ENCODE data around the gene FBLN7.

Gene FBLN7

DNA sequence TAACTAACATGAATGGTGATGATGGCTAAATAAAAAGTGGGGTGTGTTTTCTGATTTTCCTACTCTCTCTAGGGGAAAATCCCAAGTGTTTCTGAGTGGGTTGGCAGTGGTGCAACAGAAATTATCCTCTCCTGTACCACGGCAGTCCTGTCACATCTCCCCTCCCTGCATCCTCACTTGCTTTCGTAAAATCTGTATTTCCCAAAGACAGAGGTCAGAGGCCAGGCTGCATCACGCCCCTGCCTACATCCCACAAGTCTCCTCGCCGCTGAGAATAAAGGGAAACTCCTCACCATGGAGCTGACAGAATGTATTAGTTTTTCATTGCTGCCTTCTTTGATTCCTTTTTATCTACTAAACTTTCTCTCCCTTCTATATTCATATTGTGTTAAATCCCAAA is 13.1 kb downstream of the FBLN7 start:
- Histone ChIP-seq H3K9me3 (ENCODE audit: insufficient read depth, low read depth, low read length) (no peaks in the 10 kb centered on the region), H3K9ac (ENCODE audit: low read depth, low read length) (no peak overlapping the region), H3K4me3 (ENCODE audit: low read length) (no peak overlapping the region), H3K27ac (ENCODE audit: low read depth, low read length) (no peak overlapping the region), H3K4me1 (ENCODE audit: insufficient read depth, low read length) (peaks cover 5% of the 10 kb centered on the region; the same call in 1 of the 2 replicates), H3K27me3 (ENCODE audit: insufficient read depth, low read length) (no peaks in the 10 kb centered on the region), H3K36me3 (ENCODE audit: insufficient read depth, low read length) (no peaks in the 10 kb centered on the region)
- 96% methylated on average over 5 of the region's 5 CpGs for WGBS

DNA sequence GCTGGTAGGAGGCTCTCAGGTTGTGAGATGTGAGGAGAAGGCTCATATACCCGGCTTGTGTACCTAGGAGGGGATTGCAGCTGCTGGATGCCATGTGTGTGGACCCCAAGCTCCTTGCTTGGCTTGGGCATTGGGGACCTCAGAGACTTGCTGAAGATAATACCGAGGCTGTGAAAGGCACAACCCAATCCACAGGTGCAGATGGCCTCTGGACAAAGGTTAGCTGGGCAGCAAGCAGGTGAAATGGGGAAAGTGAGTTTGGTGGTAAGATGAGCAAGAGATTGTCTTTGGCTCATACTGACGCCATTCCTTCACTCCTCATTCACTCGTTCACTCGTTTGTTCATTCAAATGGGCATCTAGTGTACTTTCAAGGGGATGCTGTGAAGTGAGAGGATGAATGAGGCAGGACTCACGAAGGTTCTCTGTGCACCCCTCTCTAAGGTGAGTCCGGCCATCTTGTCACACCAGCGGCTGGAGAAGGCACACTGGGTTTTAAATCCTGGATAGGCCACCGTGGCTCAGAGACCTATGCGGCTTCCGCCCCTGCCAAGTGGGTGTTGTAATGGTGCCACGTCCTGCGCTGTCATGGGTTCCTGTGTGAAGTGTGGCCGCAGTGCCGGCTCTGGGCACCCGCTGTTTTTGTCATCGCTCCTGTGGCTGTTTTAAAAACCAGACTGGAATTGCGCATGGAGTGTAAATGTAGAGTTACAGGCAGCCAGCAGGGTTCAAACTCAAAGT is 13.7 kb downstream of the FBLN7 start:
- H3K9ac ChIP-seq (ENCODE audit: low read depth, low read length): no peak overlapping the region
- no peaks in the 10 kb centered on the region for H3K36me3 ChIP-seq (ENCODE audit: insufficient read depth, low read length)
- no peaks in the 10 kb centered on the region for H3K27me3 ChIP-seq (ENCODE audit: insufficient read depth, low read length)
- H3K27ac ChIP-seq (ENCODE audit: low read depth, low read length): no peak overlapping the region
- no peak overlapping the region for H3K4me3 ChIP-seq (ENCODE audit: low read length)
- no peaks in the 10 kb centered on the region for H3K9me3 ChIP-seq (ENCODE audit: insufficient read depth, low read depth, low read length)
- H3K4me1 ChIP-seq (ENCODE audit: insufficient read depth, low read length): peaks cover 5% of the 10 kb centered on the region; the same call in 1 of the 2 replicates
- 93% methylated on average over 18 of the region's 18 CpGs for WGBS

DNA sequence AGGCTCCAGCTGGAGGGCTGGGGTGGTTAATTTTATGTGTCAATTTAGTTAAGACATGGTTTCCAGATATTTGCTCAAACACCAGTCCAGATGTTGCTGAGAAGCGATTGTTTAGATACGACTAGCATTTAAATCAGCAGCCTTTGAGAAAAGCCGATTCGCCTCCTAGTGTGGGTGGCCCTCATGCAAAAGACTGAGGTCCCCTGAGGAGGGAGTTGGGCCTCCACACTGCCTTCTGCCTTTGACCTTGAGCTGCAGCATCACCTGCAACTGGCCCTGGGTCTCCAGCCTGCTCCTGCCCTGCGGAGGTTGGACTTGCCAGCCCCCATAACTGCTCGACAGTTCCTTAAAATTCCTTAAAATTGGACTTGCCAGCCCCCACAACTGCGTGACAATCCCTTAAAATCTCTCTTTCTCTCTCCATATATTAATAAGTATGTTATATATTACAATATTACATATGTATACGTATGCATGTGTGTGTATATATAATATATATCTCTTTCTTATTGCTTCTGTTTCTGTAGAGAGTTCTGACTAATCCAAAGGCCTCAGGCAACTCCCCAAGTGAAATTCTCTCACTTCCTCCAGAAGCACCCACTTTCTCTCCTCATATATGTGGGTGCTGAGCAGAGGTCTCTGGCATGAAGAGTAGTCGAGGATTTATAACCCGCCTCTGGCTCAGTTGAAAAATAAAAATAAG is 14.4 kb downstream of the FBLN7 start:
- H3K4me3 ChIP-seq (ENCODE audit: low read length): no peak overlapping the region
- no peak overlapping the region for H3K27ac ChIP-seq (ENCODE audit: low read depth, low read length)
- H3K9ac ChIP-seq (ENCODE audit: low read depth, low read length): no peak overlapping the region
- H3K27me3 ChIP-seq (ENCODE audit: insufficient read depth, low read length): no peaks in the 10 kb centered on the region
- WGBS: 93% methylated on average over 8 of the region's 10 CpGs
- peaks cover 5% of the 10 kb centered on the region; the same call in 1 of the 2 replicates for H3K4me1 ChIP-seq (ENCODE audit: insufficient read depth, low read length)
- H3K9me3 ChIP-seq (ENCODE audit: insufficient read depth, low read depth, low read length): no peaks in the 10 kb centered on the region
- H3K36me3 ChIP-seq (ENCODE audit: insufficient read depth, low read length): no peaks in the 10 kb centered on the region

DNA sequence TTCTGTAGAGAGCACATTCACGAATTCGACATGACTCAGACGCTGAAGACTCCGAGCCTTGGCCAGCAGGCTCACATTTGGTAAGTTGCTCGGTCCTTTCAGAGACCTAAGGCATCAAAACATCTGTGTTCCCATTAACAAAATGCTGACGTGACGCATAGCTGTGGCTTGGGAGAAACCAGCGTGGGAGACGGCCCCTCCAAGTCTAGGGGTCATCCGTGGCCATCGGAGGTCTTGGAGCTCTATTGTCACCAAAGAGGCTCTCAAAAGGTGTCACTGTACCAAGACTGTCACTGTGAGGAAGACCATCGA is 14.9 kb downstream of the FBLN7 start:
- H3K4me3 ChIP-seq (ENCODE audit: low read length): no peak overlapping the region
- no peaks in the 10 kb centered on the region for H3K9me3 ChIP-seq (ENCODE audit: insufficient read depth, low read depth, low read length)
- H3K27me3 ChIP-seq (ENCODE audit: insufficient read depth, low read length): no peaks in the 10 kb centered on the region
- H3K36me3 ChIP-seq (ENCODE audit: insufficient read depth, low read length): no peaks in the 10 kb centered on the region
- no peak overlapping the region for H3K9ac ChIP-seq (ENCODE audit: low read depth, low read length)
- no peak overlapping the region for H3K27ac ChIP-seq (ENCODE audit: low read depth, low read length)
- peaks cover 5% of the 10 kb centered on the region; the same call in 1 of the 2 replicates for H3K4me1 ChIP-seq (ENCODE audit: insufficient read depth, low read length)
- WGBS: 96% methylated on average over 12 of the region's 12 CpGs

DNA sequence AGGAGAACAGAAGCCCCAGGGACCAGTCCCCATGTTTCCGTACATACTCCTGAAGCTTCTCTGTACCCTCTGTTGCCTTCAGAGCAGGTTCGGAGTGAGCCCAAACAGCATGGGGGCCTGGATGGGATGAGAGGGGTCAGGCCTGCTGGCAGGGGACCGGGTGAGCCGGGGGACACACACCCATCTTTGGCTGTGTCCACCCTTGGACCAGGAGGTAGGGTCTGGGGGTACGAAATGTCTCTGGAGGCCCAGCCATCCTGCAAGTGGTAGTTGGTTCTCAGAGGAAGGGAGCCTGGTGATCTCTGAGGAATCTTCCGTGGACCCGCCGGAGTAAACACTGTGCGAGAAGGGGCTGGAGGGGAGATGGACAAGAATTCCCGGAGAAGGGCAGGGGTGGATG is 15.3 kb downstream of the FBLN7 start:
- 95% methylated on average over 10 of the region's 10 CpGs for WGBS
- H3K9ac ChIP-seq (ENCODE audit: low read depth, low read length): no peak overlapping the region
- H3K9me3 ChIP-seq (ENCODE audit: insufficient read depth, low read depth, low read length): no peaks in the 10 kb centered on the region

DNA sequence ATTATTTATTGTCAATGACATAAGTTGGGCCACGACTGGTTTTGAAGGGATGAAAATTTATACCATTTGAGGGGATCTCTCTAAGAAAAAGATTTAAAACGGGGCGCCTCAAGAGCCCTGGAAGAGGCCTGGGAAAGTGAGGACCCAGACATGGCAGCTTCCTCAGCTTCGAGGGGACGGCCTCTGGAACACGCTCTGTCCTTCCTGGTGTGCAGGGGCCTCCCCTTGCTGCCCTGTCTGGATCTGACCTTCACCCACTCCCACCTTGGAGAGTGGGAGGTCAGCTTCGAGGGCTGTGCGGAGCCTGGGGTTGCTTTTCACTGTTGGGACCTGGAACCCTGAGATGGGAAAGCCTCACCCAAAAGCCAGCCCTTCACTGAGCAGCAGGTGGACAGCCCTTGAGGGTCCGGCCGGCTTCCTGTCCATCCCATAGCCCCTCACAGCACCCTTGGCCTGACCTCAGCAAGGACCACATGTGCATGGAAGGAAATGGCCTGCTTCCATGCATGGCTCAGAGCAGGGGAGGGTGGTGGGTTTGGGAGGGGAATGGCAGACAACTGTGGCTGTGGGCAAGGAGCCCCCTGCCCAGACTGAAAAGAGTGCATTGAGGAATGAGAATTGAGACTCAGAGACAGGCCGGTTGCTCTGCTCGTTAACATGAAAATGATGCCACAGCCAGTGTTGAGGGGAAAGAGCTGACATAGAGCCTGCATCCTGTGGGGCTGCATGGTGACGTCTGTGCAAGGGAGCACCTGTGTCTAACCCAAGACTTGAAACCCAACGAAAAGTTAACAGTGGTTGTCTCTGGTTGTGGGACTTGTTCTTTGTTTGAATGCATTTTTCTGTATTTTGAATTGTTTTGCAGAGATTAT is 16.3 kb downstream of the FBLN7 start:
- 81% methylated on average over 14 of the region's 14 CpGs for WGBS
- H3K4me3 ChIP-seq (ENCODE audit: low read length): no peak overlapping the region
- H3K27me3 ChIP-seq (ENCODE audit: insufficient read depth, low read length): no peaks in the 10 kb centered on the region
- H3K36me3 ChIP-seq (ENCODE audit: insufficient read depth, low read length): no peaks in the 10 kb centered on the region
- no peak overlapping the region for H3K9ac ChIP-seq (ENCODE audit: low read depth, low read length)
- H3K9me3 ChIP-seq (ENCODE audit: insufficient read depth, low read depth, low read length): no peaks in the 10 kb centered on the region
- peaks cover 5% of the 10 kb centered on the region; the same call in 1 of the 2 replicates for H3K4me1 ChIP-seq (ENCODE audit: insufficient read depth, low read length)
- H3K27ac ChIP-seq (ENCODE audit: low read depth, low read length): no peak overlapping the region

More for the DNA sequence above, 15.3 kb downstream of the FBLN7 start:
- Histone ChIP-seq H3K4me1 (ENCODE audit: insufficient read depth, low read length) (peaks cover 5% of the 10 kb centered on the region; the same call in 1 of the 2 replicates), H3K27me3 (ENCODE audit: insufficient read depth, low read length) (no peaks in the 10 kb centered on the region), H3K4me3 (ENCODE audit: low read length) (no peak overlapping the region), H3K27ac (ENCODE audit: low read depth, low read length) (no peak overlapping the region), H3K36me3 (ENCODE audit: insufficient read depth, low read length) (no peaks in the 10 kb centered on the region)

DNA sequence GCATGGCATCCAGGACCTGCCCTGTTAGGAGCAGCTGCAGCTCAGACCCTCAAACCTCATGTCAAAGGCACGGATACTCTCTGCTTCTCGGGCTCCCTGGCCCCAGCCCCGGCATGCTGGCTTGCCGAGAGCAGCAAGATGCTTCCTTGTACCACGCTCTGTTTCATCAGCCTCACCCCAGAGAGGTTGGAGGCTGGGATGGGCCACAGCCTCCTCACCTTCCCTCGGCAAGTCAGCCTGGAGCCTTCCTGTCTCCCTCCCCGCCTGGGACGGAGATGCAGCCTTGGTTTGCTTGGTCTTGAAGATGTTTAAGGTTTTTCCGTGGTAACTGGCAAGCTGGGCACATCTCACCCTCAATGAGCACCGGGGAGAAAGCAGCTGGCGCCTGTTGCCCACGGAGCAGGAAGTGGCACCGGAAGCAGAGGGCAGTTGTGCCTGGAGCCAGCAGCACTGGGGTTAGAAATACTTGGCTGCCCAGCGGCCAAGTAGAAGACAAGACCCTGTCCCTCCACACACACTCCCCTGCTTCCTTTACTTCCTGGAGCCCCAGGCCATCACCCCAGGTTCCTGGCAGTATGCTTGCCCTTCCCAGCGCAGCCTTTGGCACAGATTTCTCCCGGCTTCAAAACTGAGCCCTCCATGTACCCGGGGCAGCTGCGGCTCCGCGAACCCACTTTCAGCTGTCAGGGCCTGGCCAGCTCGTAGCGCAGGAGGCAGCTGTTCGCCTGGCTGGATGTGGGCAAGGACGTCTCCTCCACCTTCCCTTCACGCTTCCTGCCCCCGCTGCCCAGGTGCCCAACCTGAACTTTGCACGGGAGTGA is 17.4 kb downstream of the FBLN7 start:
- no peaks in the 10 kb centered on the region for H3K9me3 ChIP-seq (ENCODE audit: insufficient read depth, low read depth, low read length)
- no peaks in the 10 kb centered on the region for H3K27me3 ChIP-seq (ENCODE audit: insufficient read depth, low read length)
- H3K27ac ChIP-seq (ENCODE audit: low read depth, low read length): no peak overlapping the region
- peaks cover 5% of the 10 kb centered on the region; the same call in 1 of the 2 replicates for H3K4me1 ChIP-seq (ENCODE audit: insufficient read depth, low read length)
- no peaks in the 10 kb centered on the region for H3K36me3 ChIP-seq (ENCODE audit: insufficient read depth, low read length)
- 92% methylated on average over 27 of the region's 27 CpGs for WGBS
- no peak overlapping the region for H3K4me3 ChIP-seq (ENCODE audit: low read length)
- no peak overlapping the region for H3K9ac ChIP-seq (ENCODE audit: low read depth, low read length)

DNA sequence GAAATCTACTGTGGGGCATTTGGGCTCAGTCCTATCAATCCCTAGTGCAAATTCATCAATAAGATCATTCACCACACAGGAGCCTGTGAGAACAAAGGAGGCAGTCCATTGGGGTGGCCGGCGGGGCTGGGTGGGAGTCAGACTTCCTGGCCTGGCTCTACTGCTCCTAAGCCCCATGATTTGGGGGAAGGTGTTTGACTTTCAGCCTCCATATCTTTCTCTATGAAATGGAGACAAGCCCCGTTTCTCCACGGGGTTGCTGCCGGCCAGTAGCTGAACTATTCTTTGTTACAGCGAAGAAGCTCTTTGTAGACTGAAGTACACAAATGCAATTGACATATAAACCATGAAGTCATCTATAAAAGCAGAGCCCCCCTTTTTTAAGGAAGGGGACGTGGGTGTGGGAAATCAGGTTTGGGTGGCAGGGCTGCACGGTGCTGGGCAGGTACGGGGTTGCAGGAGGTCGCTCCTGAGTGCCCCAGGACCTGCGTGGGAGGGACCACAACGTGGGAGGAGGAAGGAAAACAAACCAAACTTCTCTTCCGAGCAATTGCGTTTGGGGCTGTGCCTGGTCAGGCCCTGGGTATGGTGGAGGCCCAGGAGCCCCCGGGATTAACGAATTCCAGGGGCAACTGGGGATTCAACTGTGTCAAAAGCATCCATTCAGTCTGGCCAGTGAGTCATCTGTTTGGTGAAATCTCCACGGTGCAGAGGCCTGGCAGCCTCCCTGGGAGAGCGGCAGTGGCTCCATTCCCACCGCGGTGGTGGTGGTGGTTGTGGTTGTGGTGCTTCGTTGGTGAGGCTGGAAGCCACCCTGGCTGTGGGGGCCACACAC is 18.2 kb downstream of the FBLN7 start:
- Histone ChIP-seq H3K9ac (ENCODE audit: low read depth, low read length) (no peak overlapping the region), H3K27ac (ENCODE audit: low read depth, low read length) (no peak overlapping the region), H3K36me3 (ENCODE audit: insufficient read depth, low read length) (no peaks in the 10 kb centered on the region), H3K27me3 (ENCODE audit: insufficient read depth, low read length) (no peaks in the 10 kb centered on the region), H3K9me3 (ENCODE audit: insufficient read depth, low read depth, low read length) (no peaks in the 10 kb centered on the region), H3K4me3 (ENCODE audit: low read length) (no peak overlapping the region), H3K4me1 (ENCODE audit: insufficient read depth, low read length) (peaks cover 5% of the 10 kb centered on the region; the same call in 1 of the 2 replicates)
- 84% methylated on average over 20 of the region's 21 CpGs for WGBS

DNA sequence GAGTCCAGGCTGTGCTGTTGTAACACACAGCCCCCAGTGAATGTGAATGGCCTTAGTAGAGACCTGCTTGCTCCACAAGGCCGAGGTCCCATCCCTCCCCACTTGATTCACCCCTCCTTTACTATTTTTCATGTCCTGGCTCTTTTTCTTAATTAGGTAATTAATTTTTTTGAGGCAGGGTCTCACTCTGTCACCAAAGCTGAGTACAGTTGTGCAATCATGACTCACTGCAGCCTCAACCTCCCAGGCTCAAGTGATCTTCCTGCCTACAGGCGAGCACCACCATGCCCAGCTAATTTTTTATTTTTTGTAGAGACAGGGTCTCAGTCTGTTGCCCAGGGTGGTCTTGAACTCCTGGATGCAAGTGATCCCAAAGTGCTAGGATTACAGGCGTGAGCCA is 19.3 kb downstream of the FBLN7 start:
- H3K4me3 ChIP-seq (ENCODE audit: low read length): no peak overlapping the region
- H3K9ac ChIP-seq (ENCODE audit: low read depth, low read length): no peak overlapping the region
- H3K27me3 ChIP-seq (ENCODE audit: insufficient read depth, low read length): no peaks in the 10 kb centered on the region
- peaks cover 5% of the 10 kb centered on the region; the same call in 1 of the 2 replicates for H3K4me1 ChIP-seq (ENCODE audit: insufficient read depth, low read length)
- no peaks in the 10 kb centered on the region for H3K36me3 ChIP-seq (ENCODE audit: insufficient read depth, low read length)
- no peaks in the 10 kb centered on the region for H3K9me3 ChIP-seq (ENCODE audit: insufficient read depth, low read depth, low read length)
- WGBS: 70% methylated on average over 2 of the region's 3 CpGs
- no peak overlapping the region for H3K27ac ChIP-seq (ENCODE audit: low read depth, low read length)

DNA sequence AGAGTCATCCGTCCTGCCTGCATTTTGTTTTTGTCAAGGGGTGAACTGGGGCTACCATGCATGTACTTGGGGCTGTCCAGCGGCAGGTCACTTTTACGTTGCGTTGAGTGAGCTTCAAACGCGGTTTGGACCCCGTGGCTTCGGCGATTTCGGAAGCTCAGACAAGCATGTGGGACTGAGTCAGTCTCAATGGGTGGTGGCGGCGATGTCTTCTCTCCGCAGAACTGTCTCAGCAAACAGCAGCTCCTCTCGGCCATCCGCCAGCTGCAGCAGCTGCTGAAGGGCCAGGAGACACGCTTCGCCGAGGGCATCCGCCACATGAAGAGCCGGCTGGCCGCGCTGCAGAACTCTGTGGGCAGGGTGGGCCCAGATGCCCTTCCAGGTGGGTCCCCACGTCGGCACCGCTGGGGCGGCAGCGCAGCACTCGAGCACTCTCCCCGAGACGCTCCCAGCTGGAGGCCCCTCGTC is 21.3 kb downstream of the FBLN7 start:
- WGBS: 96% methylated on average over 30 of the region's 31 CpGs
- H3K9me3 ChIP-seq (ENCODE audit: insufficient read depth, low read depth, low read length): no peaks in the 10 kb centered on the region
- H3K27ac ChIP-seq (ENCODE audit: low read depth, low read length): no peak overlapping the region
- peaks cover 5% of the 10 kb centered on the region; the same call in 1 of the 2 replicates for H3K4me1 ChIP-seq (ENCODE audit: insufficient read depth, low read length)
- no peak overlapping the region for H3K9ac ChIP-seq (ENCODE audit: low read depth, low read length)
- H3K4me3 ChIP-seq (ENCODE audit: low read length): no peak overlapping the region
- H3K36me3 ChIP-seq (ENCODE audit: insufficient read depth, low read length): no peaks in the 10 kb centered on the region
- no peaks in the 10 kb centered on the region for H3K27me3 ChIP-seq (ENCODE audit: insufficient read depth, low read length)

All from HUES64 (cell line).